HEK293 (cell line): Measurements from ENCODE around the gene PSME4.

Experiments used
- CTCF ChIA-PET: fragments of 350-600 bp; formaldehyde crosslinking; extraction: SDS; loops from one replicate; lab custom pipeline; 2021; ENCODE audit warnings: antibody characterized with exemption; lab: Yijun Ruan, JAX
- POLR2A ChIA-PET: fragments of 300-600 bp; formaldehyde crosslinking; extraction: SDS; loops from one replicate; lab custom pipeline; 2020; ENCODE audit warnings: antibody characterized with exemption, inconsistent platforms; lab: Yijun Ruan, JAX
- H3K27ac ChIP-seq: fragments of 200-500 bp; sonication (Bioruptor generic); 2 replicates; pipeline ENCODE4 v1.5.1; 2014; ENCODE audit warnings: low read depth, low read length, control low read depth, inconsistent platforms; ENCODE audit errors: extremely low read depth
- H3K36me3 ChIP-seq, 2 experiments: fragments of 200-500 bp in 1 of 2; sonication (Bioruptor generic) in 1 of 2; 1 replicate in 1 of 2; 2 replicates in 1 of 2; pipeline ENCODE4 v1.5.1; 2014 to 2017; ENCODE audit warnings: inconsistent platforms in 2 of 2, low read length in 2 of 2; ENCODE audit not compliant: control insufficient read depth in 2 of 2, insufficient read depth in 1 of 2
- H3K4me1 ChIP-seq: fragments of 200-500 bp; sonication (Bioruptor generic); 2 replicates; pipeline ENCODE4 v1.5.1; 2014; ENCODE audit warnings: mild to moderate bottlenecking, low read length, inconsistent platforms; ENCODE audit not compliant: control insufficient read depth, insufficient read depth
- H3K4me3 ChIP-seq: 2 replicates; pipeline ENCODE4 v1.5.1; 2011; ENCODE audit warnings: low read depth, mild to moderate bottlenecking, control low read depth, low read length, moderate library complexity
- H3K9me3 ChIP-seq: fragments of 200-500 bp; sonication (Bioruptor generic); 2 replicates; pipeline ENCODE4 v1.5.1; 2014; ENCODE audit warnings: low read depth, low read length, inconsistent platforms; ENCODE audit not compliant: control insufficient read depth, insufficient read depth
- GLI4 ChIP-seq: fragments of 450-650 bp; formaldehyde crosslinking; IDR thresholded peaks from 2 replicates; pipeline ENCODE4 v1.5.1; 2016; ENCODE audit warnings: missing biosample characterization, missing genetic modification characterization
- SCRT2 ChIP-seq: fragments of 450-650 bp; formaldehyde crosslinking; IDR thresholded peaks from 2 replicates; pipeline ENCODE4 v1.5.1; 2016; ENCODE audit warnings: missing biosample characterization, missing genetic modification characterization
- ZNF391 ChIP-seq: fragments of 450-650 bp; formaldehyde crosslinking; IDR thresholded peaks from 2 replicates; pipeline ENCODE4 v1.5.1; 2016; ENCODE audit warnings: low read depth, missing biosample characterization, missing genetic modification characterization, borderline replicate concordance

The PSME4 gene

GRCh38 chr2:53818854-53819435 is 151.8 kb downstream of the PSME4 start:
- H3K4me3 ChIP-seq = no peak overlapping the region
- H3K36me3 ChIP-seq = peaks cover 32 to 50% of the 10 kb centered on the region in 2 experiments
- ChIA-PET POLR2A (no interaction called here), CTCF (interaction anchor here (0.5 to 1.0 kb wide), 2 partner anchors 49 to 52 kb away, joined by 3 read pairs; partner anchors contain the start of gene CHAC2)
- H3K9me3 ChIP-seq = no peaks in the 10 kb centered on the region
- H3K4me1 ChIP-seq = no peaks in the 10 kb centered on the region
- no peak overlapping the region for H3K27ac ChIP-seq
- no peak for TF ChIP-seq GLI4 (tag by site-specific recombination)
- TF ChIP-seq SCRT2 (tag by site-specific recombination) = no peak
- TF ChIP-seq ZNF391 (tag by site-specific recombination) = no peak
